Vagina (tissue), 2 donors: Measurements from ENCODE around the gene GPRC5D. TPM values are rescaled to one million over a fixed set of nuclear protein-coding genes. Genes with fewer than 3 reads are reported as not detected.

Experiments used
- DNase-seq, 2 donors: peaks; one replicate each; pipeline ENCODE4 v3.0.0-alpha.2; 2017; ENCODE audit errors: extremely low spot score in 2 of 2
- H3K27ac ChIP-seq: fragments of 200-600 bp; sonication (generic); one replicate; pipeline ENCODE4 v1.5.1; 2019
- H3K27me3 ChIP-seq: fragments of 200-600 bp; sonication (generic); one replicate; pipeline ENCODE4 v1.5.1; 2019
- H3K36me3 ChIP-seq, 2 donors: fragments of 200-600 bp; sonication (generic); one replicate each; pipeline ENCODE4 v1.5.1; 2017 to 2019
- H3K4me1 ChIP-seq: fragments of 200-600 bp; sonication (generic); one replicate; pipeline ENCODE4 v1.5.1; 2019
- H3K4me3 ChIP-seq, 2 donors: fragments of 200-600 bp; sonication (generic); 1 replicate in 1 of 2; 2 replicates in 1 of 2; pipeline ENCODE4 v1.5.1; 2016 to 2019
- H3K9me3 ChIP-seq: fragments of 200-600 bp; sonication (generic); one replicate; pipeline ENCODE4 v1.5.1; 2019
- POLR2A ChIP-seq, 2 donors: fragments of 450-650 bp; IDR thresholded peaks; one replicate each; pipeline ENCODE4 v1.6.1; 2017; ENCODE audit warnings: antibody characterized with exemption in 2 of 2, mild to moderate bottlenecking in 2 of 2, moderate library complexity in 2 of 2
- POLR2AphosphoS5 ChIP-seq, 2 donors: sonication (generic); formaldehyde crosslinking; IDR thresholded peaks; one replicate each; pipeline ENCODE4 v1.9.0; 2017; ENCODE audit warnings: antibody characterized with exemption in 2 of 2, mild to moderate bottlenecking in 2 of 2, low read depth in 1 of 2; ENCODE audit not compliant: insufficient read depth in 1 of 2
- intact Hi-C: fragments of 100-400 bp; cut with DNase I; formaldehyde crosslinking; loops from one replicate; pipeline ENCODE4 v1.15.1; 2023
- total RNA-seq: library from RNA; depleted of rRNA; stranded (reverse); fragments of >200 nt; gene quantifications from one replicate; pipeline ENCODE4 v1.2.3, GENCODE V29; 2016
- TF ChIP-seq, protein P1 (sequence below), 3 experiments: fragments of 450-650 bp in 2 of 3; fragments of 200-600 bp in 1 of 3; sonication (generic) in 1 of 3; IDR thresholded peaks; one replicate each; pipeline ENCODE4 v1.5.1; 2017 to 2019; ENCODE audit warnings: antibody characterized with exemption in 3 of 3, mild to moderate bottlenecking in 2 of 3, moderate library complexity in 2 of 3

Gene GPRC5D
- total RNA-seq, 1 donor from 2014 or later, result not detected

DNA sequence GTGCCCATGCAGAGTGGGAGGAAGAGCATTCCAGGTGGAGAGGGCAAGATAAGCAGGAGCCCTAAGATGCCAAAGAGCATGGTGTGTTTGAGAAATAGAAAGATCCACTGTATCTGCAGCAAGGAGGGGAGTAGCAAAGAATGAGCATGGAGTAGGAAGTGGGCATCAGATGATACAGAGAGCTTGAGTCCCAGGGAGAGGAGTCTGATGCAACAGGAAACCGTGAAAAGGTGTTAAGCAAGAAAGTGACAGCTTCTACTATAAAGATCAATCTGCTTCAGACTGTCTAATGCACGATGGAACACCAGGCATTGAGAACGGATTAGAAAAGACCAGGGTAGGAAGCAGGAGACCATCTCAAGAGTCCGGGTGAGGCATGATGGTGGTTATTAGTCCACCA lies 12.3 kb upstream of the GPRC5D start:
- no peaks in the 10 kb centered on the region for H3K27me3 ChIP-seq
- H3K4me3 ChIP-seq, result no peak overlapping the region
- intact Hi-C loops, result no loop called here
- H3K27ac ChIP-seq, result no peak overlapping the region
- no peak for TF ChIP-seq POLR2AphosphoS5 (IDR thresholded peaks at IDR 0.05; ENCODE audit: insufficient read depth in 1 of 2, low read depth in 1 of 2)
- TF ChIP-seq, protein P1, sequence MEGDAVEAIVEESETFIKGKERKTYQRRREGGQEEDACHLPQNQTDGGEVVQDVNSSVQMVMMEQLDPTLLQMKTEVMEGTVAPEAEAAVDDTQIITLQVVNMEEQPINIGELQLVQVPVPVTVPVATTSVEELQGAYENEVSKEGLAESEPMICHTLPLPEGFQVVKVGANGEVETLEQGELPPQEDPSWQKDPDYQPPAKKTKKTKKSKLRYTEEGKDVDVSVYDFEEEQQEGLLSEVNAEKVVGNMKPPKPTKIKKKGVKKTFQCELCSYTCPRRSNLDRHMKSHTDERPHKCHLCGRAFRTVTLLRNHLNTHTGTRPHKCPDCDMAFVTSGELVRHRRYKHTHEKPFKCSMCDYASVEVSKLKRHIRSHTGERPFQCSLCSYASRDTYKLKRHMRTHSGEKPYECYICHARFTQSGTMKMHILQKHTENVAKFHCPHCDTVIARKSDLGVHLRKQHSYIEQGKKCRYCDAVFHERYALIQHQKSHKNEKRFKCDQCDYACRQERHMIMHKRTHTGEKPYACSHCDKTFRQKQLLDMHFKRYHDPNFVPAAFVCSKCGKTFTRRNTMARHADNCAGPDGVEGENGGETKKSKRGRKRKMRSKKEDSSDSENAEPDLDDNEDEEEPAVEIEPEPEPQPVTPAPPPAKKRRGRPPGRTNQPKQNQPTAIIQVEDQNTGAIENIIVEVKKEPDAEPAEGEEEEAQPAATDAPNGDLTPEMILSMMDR (IDR thresholded peaks at IDR 0.05), result no peak
- TF ChIP-seq POLR2A (IDR thresholded peaks at IDR 0.05), result no peak
- H3K9me3 ChIP-seq, result no peaks in the 10 kb centered on the region
- DNase-seq, result no peak
- H3K36me3 ChIP-seq, result no peaks in the 10 kb centered on the region
- H3K4me1 ChIP-seq, result no peaks in the 10 kb centered on the region

DNA sequence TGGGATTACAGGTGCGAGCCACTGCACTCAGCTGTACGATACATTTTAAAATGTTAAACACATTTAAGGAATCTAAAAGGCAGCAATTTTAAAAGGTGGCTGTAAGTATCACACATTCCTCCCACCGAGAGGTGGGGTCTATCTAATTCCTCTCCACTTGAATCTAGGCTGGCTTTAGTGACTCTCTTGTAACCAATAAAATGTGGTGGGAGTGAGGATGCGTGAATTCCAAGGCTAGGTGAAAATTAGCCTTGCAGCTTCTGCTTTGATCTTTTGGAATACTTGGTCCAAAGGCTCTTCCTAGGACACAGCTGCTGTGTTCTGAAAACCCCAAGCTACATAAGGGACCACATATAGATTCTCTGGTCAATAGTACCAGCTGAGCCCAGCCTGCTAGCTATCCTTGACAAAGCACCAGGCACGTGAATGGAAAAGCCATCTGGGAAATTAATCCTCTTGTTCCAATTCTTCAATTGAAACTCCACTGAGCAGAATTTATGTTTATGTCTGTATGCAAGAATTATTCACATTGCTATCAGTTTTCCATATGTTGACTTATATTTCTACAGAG lies 8.8 kb upstream of the GPRC5D start:
- Histone ChIP-seq H3K27ac (no peak overlapping the region), H3K9me3 (no peaks in the 10 kb centered on the region), H3K4me1 (no peaks in the 10 kb centered on the region), H3K27me3 (no peaks in the 10 kb centered on the region), H3K4me3 (no peak overlapping the region), H3K36me3 (no peaks in the 10 kb centered on the region)
- intact Hi-C loops, result no loop called here
- peak in 1 of 2 donors; percentile 47 for DNase-seq
- TF ChIP-seq POLR2A (IDR thresholded peaks at IDR 0.05) (no peak), POLR2AphosphoS5 (IDR thresholded peaks at IDR 0.05; ENCODE audit: insufficient read depth in 1 of 2, low read depth in 1 of 2) (no peak)
- TF ChIP-seq, protein P1 (IDR thresholded peaks at IDR 0.05), result no peak

DNA sequence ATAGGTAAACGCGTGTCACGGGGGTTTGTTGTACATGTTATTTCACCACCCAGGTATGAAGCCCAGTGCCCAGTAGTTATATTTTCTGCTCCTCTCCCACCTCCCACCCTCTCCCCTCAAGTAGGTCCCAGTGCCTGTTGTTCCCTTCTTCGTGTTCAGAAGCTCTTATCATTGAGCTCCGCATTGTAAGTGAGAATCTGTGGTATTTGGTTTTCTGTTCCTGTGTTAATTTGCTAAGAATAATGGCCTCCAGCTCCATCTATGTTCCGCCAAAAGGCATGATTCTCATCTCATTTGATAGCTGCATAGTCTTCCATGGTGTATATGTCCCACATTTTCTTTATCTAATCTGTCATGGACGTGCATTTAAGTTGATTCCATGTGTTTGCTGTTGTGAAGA lies 6.9 kb upstream of the GPRC5D start:
- H3K9me3 ChIP-seq, result no peaks in the 10 kb centered on the region
- intact Hi-C loops, result no loop called here
- H3K27me3 ChIP-seq, result no peaks in the 10 kb centered on the region
- TF ChIP-seq, protein P1 (IDR thresholded peaks at IDR 0.05), result no peak
- TF ChIP-seq POLR2A (IDR thresholded peaks at IDR 0.05), result no peak
- TF ChIP-seq POLR2AphosphoS5 (IDR thresholded peaks at IDR 0.05; ENCODE audit: insufficient read depth in 1 of 2, low read depth in 1 of 2), result no peak
- H3K4me3 ChIP-seq, result no peak overlapping the region
- peak in 1 of 2 donors; percentile 29 for DNase-seq
- no peaks in the 10 kb centered on the region for H3K36me3 ChIP-seq
- H3K4me1 ChIP-seq, result no peaks in the 10 kb centered on the region
- H3K27ac ChIP-seq, result no peak overlapping the region

DNA sequence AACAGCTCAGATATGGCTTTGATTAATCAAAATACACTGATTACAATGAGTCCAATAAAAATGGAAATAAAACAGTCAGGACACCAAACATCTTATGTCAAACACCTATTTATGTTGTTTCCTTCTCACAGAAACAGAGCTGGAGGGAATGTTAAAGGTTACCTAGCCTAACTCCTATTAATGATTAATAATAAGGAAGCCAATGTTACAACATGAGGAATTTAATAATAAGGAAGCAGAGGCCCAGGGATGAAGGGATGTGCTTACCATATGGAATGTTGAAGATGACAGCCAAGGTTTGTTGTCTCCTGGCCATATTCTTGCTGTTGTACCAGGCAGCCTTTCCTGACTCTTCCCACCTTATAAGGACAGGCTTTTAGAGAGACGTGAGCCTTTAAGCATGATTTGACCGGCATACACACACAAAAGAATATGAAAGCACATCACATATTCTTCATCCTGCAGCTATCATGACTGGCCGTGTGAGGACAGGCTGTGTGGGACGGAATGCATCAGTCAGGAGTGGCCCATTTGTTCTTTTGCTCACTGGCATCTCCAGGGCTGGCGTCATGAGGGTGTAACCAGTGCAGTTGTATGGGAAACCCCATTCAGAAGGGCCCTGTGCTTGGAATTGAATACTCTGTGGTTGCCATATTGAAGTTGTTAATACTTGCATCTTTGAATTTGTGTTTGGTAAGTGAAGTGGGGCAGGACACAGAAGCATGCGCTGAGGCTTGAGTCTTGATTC lies 3.1 kb upstream of the GPRC5D start:
- peak in 1 of 2 donors; percentile 54 for DNase-seq
- H3K27ac ChIP-seq, result no peak overlapping the region

More for the DNA sequence above, 3.1 kb upstream of the GPRC5D start:
- intact Hi-C loops, result no loop called here
- Histone ChIP-seq H3K27me3 (no peaks in the 10 kb centered on the region), H3K9me3 (no peaks in the 10 kb centered on the region), H3K36me3 (no peaks in the 10 kb centered on the region), H3K4me1 (no peaks in the 10 kb centered on the region), H3K4me3 (no peak overlapping the region)
- TF ChIP-seq, protein P1 (IDR thresholded peaks at IDR 0.05), result no peak
- TF ChIP-seq POLR2AphosphoS5 (IDR thresholded peaks at IDR 0.05; ENCODE audit: insufficient read depth in 1 of 2, low read depth in 1 of 2), result no peak
- TF ChIP-seq POLR2A (IDR thresholded peaks at IDR 0.05), result no peak
